HEK293 (cell line): ENCODE data around the gene SLC35A4.

Experiments used
- CTCF ChIA-PET: fragments of 350-600 bp; formaldehyde crosslinking; extraction: SDS; loops from one replicate; lab custom pipeline; 2021; ENCODE audit warnings: antibody characterized with exemption; lab: Yijun Ruan, JAX
- POLR2A ChIA-PET: fragments of 300-600 bp; formaldehyde crosslinking; extraction: SDS; loops from one replicate; lab custom pipeline; 2020; ENCODE audit warnings: antibody characterized with exemption, inconsistent platforms; lab: Yijun Ruan, JAX
- H3K27ac ChIP-seq: fragments of 200-500 bp; sonication (Bioruptor generic); 2 replicates; pipeline ENCODE4 v1.5.1; 2014; ENCODE audit warnings: low read depth, low read length, control low read depth, inconsistent platforms; ENCODE audit errors: extremely low read depth
- H3K36me3 ChIP-seq, 2 experiments: fragments of 200-500 bp in 1 of 2; sonication (Bioruptor generic) in 1 of 2; 1 replicate in 1 of 2; 2 replicates in 1 of 2; pipeline ENCODE4 v1.5.1; 2014 to 2017; ENCODE audit warnings: inconsistent platforms in 2 of 2, low read length in 2 of 2; ENCODE audit not compliant: control insufficient read depth in 2 of 2, insufficient read depth in 1 of 2
- H3K4me1 ChIP-seq: fragments of 200-500 bp; sonication (Bioruptor generic); 2 replicates; pipeline ENCODE4 v1.5.1; 2014; ENCODE audit warnings: mild to moderate bottlenecking, low read length, inconsistent platforms; ENCODE audit not compliant: control insufficient read depth, insufficient read depth
- H3K4me3 ChIP-seq: 2 replicates; pipeline ENCODE4 v1.5.1; 2011; ENCODE audit warnings: low read depth, mild to moderate bottlenecking, control low read depth, low read length, moderate library complexity
- H3K9me3 ChIP-seq: fragments of 200-500 bp; sonication (Bioruptor generic); 2 replicates; pipeline ENCODE4 v1.5.1; 2014; ENCODE audit warnings: low read depth, low read length, inconsistent platforms; ENCODE audit not compliant: control insufficient read depth, insufficient read depth
- BCL11B ChIP-seq: fragments of 450-650 bp; formaldehyde crosslinking; IDR thresholded peaks from 2 replicates; pipeline ENCODE4 v1.5.1; 2016; ENCODE audit warnings: low read depth, missing biosample characterization, missing genetic modification characterization
- BCL6B ChIP-seq: fragments of 450-650 bp; formaldehyde crosslinking; IDR thresholded peaks from 2 replicates; pipeline ENCODE4 v1.5.1; 2017; ENCODE audit warnings: missing biosample characterization, missing genetic modification characterization
- IKZF3 ChIP-seq: fragments of 450-650 bp; IDR thresholded peaks from 2 replicates; pipeline ENCODE4 v1.5.0; 2018; ENCODE audit warnings: missing biosample characterization, mild to moderate bottlenecking, missing genetic modification characterization, moderate library complexity
- INSM2 ChIP-seq: fragments of 450-650 bp; formaldehyde crosslinking; IDR thresholded peaks from 2 replicates; pipeline ENCODE4 v1.5.1; 2016; ENCODE audit warnings: missing biosample characterization, missing genetic modification characterization
- KLF10 ChIP-seq: fragments of 450-650 bp; IDR thresholded peaks from 2 replicates; pipeline ENCODE4 v1.5.1; 2018; ENCODE audit warnings: missing biosample characterization, mild to moderate bottlenecking, missing genetic modification characterization
- SALL2 ChIP-seq: fragments of 450-650 bp; formaldehyde crosslinking; IDR thresholded peaks from 2 replicates; pipeline ENCODE4 v1.5.0; 2017; ENCODE audit warnings: missing biosample characterization, mild to moderate bottlenecking, missing genetic modification characterization, borderline replicate concordance
- SETDB1 ChIP-seq: IDR thresholded peaks from one replicate; pipeline ENCODE4 v1.6.1; 2017; ENCODE audit warnings: mild to moderate bottlenecking, low read length, moderate library complexity, mixed read lengths; ENCODE audit not compliant: insufficient read length
- ZBTB20 ChIP-seq: fragments of 450-650 bp; formaldehyde crosslinking; IDR thresholded peaks from 2 replicates; pipeline ENCODE4 v1.5.1; 2016; ENCODE audit warnings: missing biosample characterization, missing genetic modification characterization
- ZBTB8A ChIP-seq: fragments of 450-650 bp; formaldehyde crosslinking; IDR thresholded peaks from 2 replicates; pipeline ENCODE4 v1.5.1; 2016; ENCODE audit warnings: missing biosample characterization, missing genetic modification characterization
- ZFP41 ChIP-seq: fragments of 450-650 bp; formaldehyde crosslinking; IDR thresholded peaks from 2 replicates; pipeline ENCODE4 v1.5.1; 2016; ENCODE audit warnings: missing biosample characterization, missing genetic modification characterization, borderline replicate concordance
- ZNF19 ChIP-seq: fragments of 450-650 bp; formaldehyde crosslinking; IDR thresholded peaks from 2 replicates; pipeline ENCODE4; 2016; ENCODE audit warnings: missing biosample characterization, missing genetic modification characterization, low read depth
- ZNF37A ChIP-seq: fragments of 450-650 bp; IDR thresholded peaks from 2 replicates; pipeline ENCODE4 v1.5.1; 2018; ENCODE audit warnings: missing biosample characterization, missing genetic modification characterization
- ZNF501 ChIP-seq: fragments of 450-650 bp; formaldehyde crosslinking; IDR thresholded peaks from 2 replicates; pipeline ENCODE4 v1.5.1; 2016; ENCODE audit warnings: missing biosample characterization, missing genetic modification characterization
- ZNF521 ChIP-seq: fragments of 450-650 bp; formaldehyde crosslinking; IDR thresholded peaks from 2 replicates; pipeline ENCODE4 v1.5.1; 2017; ENCODE audit warnings: missing biosample characterization, mild to moderate bottlenecking, missing genetic modification characterization
- ZNF580 ChIP-seq: fragments of 450-650 bp; formaldehyde crosslinking; IDR thresholded peaks from 2 replicates; pipeline ENCODE4 v1.5.1; 2016; ENCODE audit warnings: missing biosample characterization, missing genetic modification characterization
- ZNF658 ChIP-seq: fragments of 450-650 bp; formaldehyde crosslinking; IDR thresholded peaks from 2 replicates; pipeline ENCODE4; 2016; ENCODE audit warnings: missing biosample characterization, missing genetic modification characterization
- ZNF660 ChIP-seq: fragments of 450-650 bp; IDR thresholded peaks from 2 replicates; pipeline ENCODE4 v1.5.1; 2018; ENCODE audit warnings: missing biosample characterization, mild to moderate bottlenecking, missing genetic modification characterization
- ZNF670 ChIP-seq: fragments of 450-650 bp; formaldehyde crosslinking; IDR thresholded peaks from 2 replicates; pipeline ENCODE4 v1.5.1; 2016; ENCODE audit warnings: missing biosample characterization, missing genetic modification characterization, low read depth
- ZNF707 ChIP-seq: fragments of 450-650 bp; formaldehyde crosslinking; IDR thresholded peaks from 2 replicates; pipeline ENCODE4 v1.5.1; 2016; ENCODE audit warnings: missing biosample characterization, missing genetic modification characterization
- ZNF792 ChIP-seq: fragments of 450-650 bp; formaldehyde crosslinking; IDR thresholded peaks from 2 replicates; pipeline ENCODE4 v1.5.1; 2016; ENCODE audit warnings: missing biosample characterization, missing genetic modification characterization
- TF ChIP-seq, protein P1 (sequence below): fragments of 450-650 bp; IDR thresholded peaks from 2 replicates; pipeline ENCODE4 v1.5.1; 2018; ENCODE audit warnings: missing biosample characterization, missing genetic modification characterization
- TF ChIP-seq, protein P2 (sequence below): fragments of 450-650 bp; formaldehyde crosslinking; IDR thresholded peaks from 2 replicates; pipeline ENCODE4 v1.5.1; 2016; ENCODE audit warnings: missing biosample characterization, missing genetic modification characterization, borderline replicate concordance
- TF ChIP-seq, protein P3 (sequence below): fragments of 450-650 bp; formaldehyde crosslinking; IDR thresholded peaks from 2 replicates; pipeline ENCODE4 v1.5.1; 2016; ENCODE audit warnings: missing biosample characterization, missing genetic modification characterization
- TF ChIP-seq, protein P4 (sequence below): sonication (generic); formaldehyde crosslinking; IDR thresholded peaks from 2 replicates; pipeline ENCODE4 v1.8.1; 2022; ENCODE audit warnings: mild to moderate bottlenecking, moderate library complexity, missing genetic modification reagents

The SLC35A4 gene

DNA sequence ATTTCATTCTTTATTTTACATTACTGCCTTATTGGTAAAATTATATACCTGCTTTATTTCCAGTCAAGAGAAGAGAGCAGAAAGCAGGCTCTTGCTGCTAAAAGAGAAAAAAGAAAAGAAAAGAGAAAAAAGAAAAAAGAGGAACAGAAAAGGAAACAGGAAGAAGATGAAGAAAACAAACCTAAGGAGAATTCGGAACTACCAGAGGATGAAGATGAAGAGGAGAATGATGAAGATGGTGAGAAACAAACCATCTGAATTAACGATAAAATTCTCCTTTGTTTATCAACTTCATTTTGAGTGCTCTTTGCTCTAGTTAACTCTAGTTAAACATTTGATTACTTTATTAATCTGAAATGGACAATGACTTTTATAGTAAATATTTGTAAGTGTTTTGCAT is 40.6 kb upstream of the SLC35A4 start:
- TF ChIP-seq, protein P1, sequence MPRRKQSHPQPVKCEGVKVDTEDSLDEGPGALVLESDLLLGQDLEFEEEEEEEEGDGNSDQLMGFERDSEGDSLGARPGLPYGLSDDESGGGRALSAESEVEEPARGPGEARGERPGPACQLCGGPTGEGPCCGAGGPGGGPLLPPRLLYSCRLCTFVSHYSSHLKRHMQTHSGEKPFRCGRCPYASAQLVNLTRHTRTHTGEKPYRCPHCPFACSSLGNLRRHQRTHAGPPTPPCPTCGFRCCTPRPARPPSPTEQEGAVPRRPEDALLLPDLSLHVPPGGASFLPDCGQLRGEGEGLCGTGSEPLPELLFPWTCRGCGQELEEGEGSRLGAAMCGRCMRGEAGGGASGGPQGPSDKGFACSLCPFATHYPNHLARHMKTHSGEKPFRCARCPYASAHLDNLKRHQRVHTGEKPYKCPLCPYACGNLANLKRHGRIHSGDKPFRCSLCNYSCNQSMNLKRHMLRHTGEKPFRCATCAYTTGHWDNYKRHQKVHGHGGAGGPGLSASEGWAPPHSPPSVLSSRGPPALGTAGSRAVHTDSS (tag by site-specific recombination), result peak; percentile 78
- TF ChIP-seq, protein P2, sequence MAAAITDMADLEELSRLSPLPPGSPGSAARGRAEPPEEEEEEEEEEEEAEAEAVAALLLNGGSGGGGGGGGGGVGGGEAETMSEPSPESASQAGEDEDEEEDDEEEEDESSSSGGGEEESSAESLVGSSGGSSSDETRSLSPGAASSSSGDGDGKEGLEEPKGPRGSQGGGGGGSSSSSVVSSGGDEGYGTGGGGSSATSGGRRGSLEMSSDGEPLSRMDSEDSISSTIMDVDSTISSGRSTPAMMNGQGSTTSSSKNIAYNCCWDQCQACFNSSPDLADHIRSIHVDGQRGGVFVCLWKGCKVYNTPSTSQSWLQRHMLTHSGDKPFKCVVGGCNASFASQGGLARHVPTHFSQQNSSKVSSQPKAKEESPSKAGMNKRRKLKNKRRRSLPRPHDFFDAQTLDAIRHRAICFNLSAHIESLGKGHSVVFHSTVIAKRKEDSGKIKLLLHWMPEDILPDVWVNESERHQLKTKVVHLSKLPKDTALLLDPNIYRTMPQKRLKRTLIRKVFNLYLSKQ (tag by site-specific recombination), result no peak
- CTCF ChIA-PET, result interaction anchor here (0.6 kb wide), 1 partner anchor 21 kb away, joined by 3 read pairs; no protein-coding TSS in a partner anchor
- POLR2A ChIA-PET, result no interaction called here

DNA sequence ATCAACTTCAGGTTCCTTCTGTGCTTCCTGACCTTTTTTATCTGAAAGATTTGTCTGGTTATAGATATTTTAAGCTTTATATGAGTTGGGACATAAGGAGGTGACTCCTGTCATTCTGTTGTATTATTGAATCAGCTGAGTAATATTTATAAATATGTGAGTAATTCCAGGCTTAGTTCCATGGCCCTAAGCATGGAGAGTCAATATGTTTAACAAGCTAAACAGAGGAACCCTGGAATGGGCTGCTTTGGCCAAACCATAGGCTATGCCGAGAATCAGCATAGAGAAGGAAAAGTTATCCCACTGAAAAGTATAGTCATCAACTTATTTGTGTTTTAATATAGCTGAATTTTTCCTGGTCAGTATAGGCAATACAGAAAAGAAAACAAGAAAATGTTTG is 24.4 kb upstream of the SLC35A4 start:
- H3K4me3 ChIP-seq, result no peak overlapping the region
- H3K27ac ChIP-seq, result no peak overlapping the region
- TF ChIP-seq ZNF792 (no peak), ZNF660 (tag by site-specific recombination) (no peak), ZNF658 (no peak), IKZF3 (no peak), ZBTB8A (tag by site-specific recombination) (no peak), ZNF501 (tag by site-specific recombination) (no peak), ZNF521 (no peak)
- TF ChIP-seq, protein P3, sequence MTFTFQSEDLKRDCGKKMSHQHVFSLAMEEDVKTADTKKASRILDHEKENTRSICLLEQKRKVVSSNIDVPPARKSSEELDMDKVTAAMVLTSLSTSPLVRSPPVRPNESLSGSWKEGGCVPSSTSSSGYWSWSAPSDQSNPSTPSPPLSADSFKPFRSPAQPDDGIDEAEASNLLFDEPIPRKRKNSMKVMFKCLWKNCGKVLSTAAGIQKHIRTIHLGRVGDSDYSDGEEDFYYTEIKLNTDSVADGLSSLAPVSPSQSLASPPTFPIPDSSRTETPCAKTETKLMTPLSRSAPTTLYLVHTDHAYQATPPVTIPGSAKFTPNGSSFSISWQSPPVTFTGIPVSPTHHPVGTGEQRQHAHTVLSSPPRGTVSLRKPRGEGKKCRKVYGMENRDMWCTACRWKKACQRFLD, result no peak
- H3K9me3 ChIP-seq, result no peaks in the 10 kb centered on the region
- POLR2A ChIA-PET, result no interaction called here
- no peaks in the 10 kb centered on the region for H3K4me1 ChIP-seq
- CTCF ChIA-PET, result no interaction called here
- H3K36me3 ChIP-seq, result peaks cover 53 to 80% of the 10 kb centered on the region in 2 experiments

More for the DNA sequence above, 40.6 kb upstream of the SLC35A4 start:
- no peak overlapping the region for H3K4me3 ChIP-seq
- H3K27ac ChIP-seq, result no peak overlapping the region
- H3K4me1 ChIP-seq, result no peaks in the 10 kb centered on the region
- no peaks in the 10 kb centered on the region for H3K9me3 ChIP-seq
- peaks cover 49 to 62% of the 10 kb centered on the region in 2 experiments for H3K36me3 ChIP-seq

GRCh38 chr5:140542972-140543371 is 21.7 kb upstream of the SLC35A4 start:
- H3K4me1 ChIP-seq, result no peaks in the 10 kb centered on the region
- H3K36me3 ChIP-seq, result peaks cover 34 to 70% of the 10 kb centered on the region in 2 experiments
- H3K9me3 ChIP-seq, result no peaks in the 10 kb centered on the region
- ChIA-PET CTCF (no interaction called here), POLR2A (no interaction called here)
- no peak overlapping the region for H3K4me3 ChIP-seq
- TF ChIP-seq ZNF670 (tag by site-specific recombination) (no peak), ZNF707 (tag by site-specific recombination) (no peak), ZNF580 (no peak), ZBTB20 (tag by site-specific recombination) (no peak), BCL11B (tag by site-specific recombination) (no peak), ZNF19 (no peak), INSM2 (tag by site-specific recombination) (no peak), ZFP41 (no peak), BCL6B (tag by site-specific recombination) (no peak), ZNF37A (tag by site-specific recombination) (no peak), SETDB1 (no peak), ZNF660 (tag by site-specific recombination) (no peak), SALL2 (tag by site-specific recombination) (no peak), KLF10 (tag by site-specific recombination) (no peak)
- TF ChIP-seq, protein P4, sequence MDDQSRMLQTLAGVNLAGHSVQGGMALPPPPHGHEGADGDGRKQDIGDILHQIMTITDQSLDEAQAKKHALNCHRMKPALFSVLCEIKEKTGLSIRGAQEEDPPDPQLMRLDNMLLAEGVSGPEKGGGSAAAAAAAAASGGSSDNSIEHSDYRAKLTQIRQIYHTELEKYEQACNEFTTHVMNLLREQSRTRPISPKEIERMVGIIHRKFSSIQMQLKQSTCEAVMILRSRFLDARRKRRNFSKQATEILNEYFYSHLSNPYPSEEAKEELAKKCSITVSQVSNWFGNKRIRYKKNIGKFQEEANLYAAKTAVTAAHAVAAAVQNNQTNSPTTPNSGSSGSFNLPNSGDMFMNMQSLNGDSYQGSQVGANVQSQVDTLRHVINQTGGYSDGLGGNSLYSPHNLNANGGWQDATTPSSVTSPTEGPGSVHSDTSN, result no peak
- H3K27ac ChIP-seq, result no peak overlapping the region
